ENCODE results near the gene TTPAL. TPM values are rescaled to one million over a fixed set of nuclear protein-coding genes. Genes with fewer than 3 reads are reported as not detected.

The TTPAL gene
- total RNA-seq, 1 experiment from 2014 or later, result 35.4 TPM

DNA sequence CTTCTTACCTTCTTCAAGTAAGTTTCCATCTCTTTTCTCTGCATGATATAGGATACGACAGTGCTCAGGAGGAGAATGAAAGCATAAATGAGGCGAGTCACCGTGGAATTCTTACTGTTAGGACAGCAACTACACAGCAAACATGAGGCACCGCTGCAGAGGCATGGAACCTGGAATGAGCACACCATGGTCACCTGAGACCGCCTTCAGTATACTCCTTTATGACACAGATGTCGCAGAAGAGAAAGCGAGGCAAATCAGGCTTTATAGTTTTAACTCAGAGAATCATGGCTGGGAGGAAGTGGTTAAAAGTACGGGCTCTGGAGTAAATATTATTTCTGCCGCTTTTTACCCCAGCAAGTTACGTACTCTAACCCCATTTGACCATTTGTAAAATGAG is 38.2 kb downstream of the TTPAL start:
- CTCF ChIA-PET, result interaction anchor here (1.3 kb wide), 1 partner anchor 22 kb away, joined by 3 read pairs; no protein-coding TSS in a partner anchor
- H3K4me1 Mint-ChIP-seq (ENCODE audit: insufficient read depth, unreplicated experiment), result peaks cover 8% of the 10 kb centered on the region
- no peak for DNase-seq (ENCODE audit: unreplicated experiment)
- POLR2A ChIA-PET, result interaction anchor here (1.1 to 2.0 kb wide), 2 partner anchors 10 to 13 kb away, joined by 4 read pairs; no protein-coding TSS in a partner anchor
- H3K27me3 Mint-ChIP-seq (ENCODE audit: insufficient read depth, unreplicated experiment), result no peaks in the 10 kb centered on the region
- no peaks in the 10 kb centered on the region for H3K9me3 Mint-ChIP-seq (ENCODE audit: unreplicated experiment)
- BruUV-seq (replicated peaks), result no TSS peak
- TF ChIP-seq CTCF (IDR thresholded peaks at IDR 0.05; ENCODE audit: unreplicated experiment), result no peak
- no peak overlapping the region for H3K4me3 Mint-ChIP-seq (ENCODE audit: unreplicated experiment)
- peaks cover 80% of the 10 kb centered on the region for H3K36me3 Mint-ChIP-seq (ENCODE audit: insufficient read depth, unreplicated experiment)
- H3K27ac Mint-ChIP-seq (ENCODE audit: low read depth, unreplicated experiment), result no peak overlapping the region
- intact Hi-C loops (cut with micrococcal nuclease), result no loop called here

DNA sequence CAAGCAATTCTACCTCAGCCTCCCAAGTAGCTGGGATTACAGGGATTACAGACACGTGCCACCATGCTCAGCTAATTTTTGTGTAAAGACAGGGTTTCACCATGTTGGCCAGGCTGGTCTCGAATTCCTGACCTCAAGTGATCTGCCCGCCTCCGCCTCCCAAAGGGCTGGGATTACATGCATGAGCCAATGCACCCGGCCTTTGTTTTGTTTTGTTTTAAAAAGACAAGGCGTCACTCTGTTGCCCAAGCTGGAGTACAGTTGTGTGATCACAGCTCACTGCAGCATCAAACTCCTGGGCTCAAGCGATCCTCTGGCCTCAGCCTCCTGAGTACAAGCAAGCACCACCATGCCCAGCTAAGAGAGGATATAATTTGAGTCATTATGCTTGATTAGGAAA is 40.8 kb downstream of the TTPAL start:
- H3K4me3 Mint-ChIP-seq (ENCODE audit: unreplicated experiment), result no peak overlapping the region
- no peak overlapping the region for H3K27ac Mint-ChIP-seq (ENCODE audit: low read depth, unreplicated experiment)
- no TSS peak for BruUV-seq (replicated peaks)
- H3K27me3 Mint-ChIP-seq (ENCODE audit: insufficient read depth, unreplicated experiment), result no peaks in the 10 kb centered on the region
- POLR2A ChIA-PET, result interaction anchor here (0.6 to 0.8 kb wide), 2 partner anchors 12 to 85 kb away, joined by 3 to 4 read pairs; no protein-coding TSS in a partner anchor
- H3K36me3 Mint-ChIP-seq (ENCODE audit: insufficient read depth, unreplicated experiment), result peaks cover 59% of the 10 kb centered on the region
- intact Hi-C loops (cut with micrococcal nuclease), result no loop called here
- H3K4me1 Mint-ChIP-seq (ENCODE audit: insufficient read depth, unreplicated experiment), result peaks cover 12% of the 10 kb centered on the region
- H3K9me3 Mint-ChIP-seq (ENCODE audit: unreplicated experiment), result no peaks in the 10 kb centered on the region
- no peak for TF ChIP-seq CTCF (IDR thresholded peaks at IDR 0.05; ENCODE audit: unreplicated experiment)
- CTCF ChIA-PET, result interaction anchor here (0.9 kb wide), 1 partner anchor 10 kb away, joined by 3 read pairs; no protein-coding TSS in a partner anchor
- DNase-seq (ENCODE audit: unreplicated experiment), result no peak

- H3K4me3 Mint-ChIP-seq (ENCODE audit: unreplicated experiment), result no peak overlapping the region
- CTCF ChIA-PET, result interaction anchor here (0.7 to 2.1 kb wide), 3 partner anchors 22 to 93 kb away, joined by 3 to 6 read pairs (median 5); partner anchors contain the start of gene TTPAL
- POLR2A ChIA-PET, result interaction anchor here (0.7 kb wide), 1 partner anchor 439 kb away, joined by 3 read pairs; no protein-coding TSS in a partner anchor
- intact Hi-C loops (cut with micrococcal nuclease), result no loop called here
- no peaks in the 10 kb centered on the region for H3K9me3 Mint-ChIP-seq (ENCODE audit: unreplicated experiment)
- H3K27ac Mint-ChIP-seq (ENCODE audit: low read depth, unreplicated experiment), result no peak overlapping the region
- peaks cover 18% of the 10 kb centered on the region for H3K4me1 Mint-ChIP-seq (ENCODE audit: insufficient read depth, unreplicated experiment)
- BruUV-seq (replicated peaks), result no TSS peak
- DNase-seq (ENCODE audit: unreplicated experiment), result no peak
- H3K36me3 Mint-ChIP-seq (ENCODE audit: insufficient read depth, unreplicated experiment), result peaks cover 52% of the 10 kb centered on the region
- H3K27me3 Mint-ChIP-seq (ENCODE audit: insufficient read depth, unreplicated experiment), result no peaks in the 10 kb centered on the region
- TF ChIP-seq CTCF (IDR thresholded peaks at IDR 0.05; ENCODE audit: unreplicated experiment), result no peak
Measured at GRCh38 chr20:44517454-44517853, 41.8 kb downstream of the TTPAL start.

- DNase-seq (ENCODE audit: unreplicated experiment), result no peak
- no peak overlapping the region for H3K27ac Mint-ChIP-seq (ENCODE audit: low read depth, unreplicated experiment)
- no peak for TF ChIP-seq CTCF (IDR thresholded peaks at IDR 0.05; ENCODE audit: unreplicated experiment)
- CTCF ChIA-PET, result interaction anchor here (0.6 to 2.1 kb wide), 8 partner anchors 12 to 112 kb away, joined by 3 to 6 read pairs (median 3); partner anchors contain the start of gene TTPAL
- BruUV-seq (replicated peaks), result no TSS peak
- H3K4me3 Mint-ChIP-seq (ENCODE audit: unreplicated experiment), result no peak overlapping the region
- intact Hi-C loops (cut with micrococcal nuclease), result no loop called here
- no peaks in the 10 kb centered on the region for H3K27me3 Mint-ChIP-seq (ENCODE audit: insufficient read depth, unreplicated experiment)
- POLR2A ChIA-PET, result interaction anchor here (0.6 kb wide), 1 partner anchor 151 kb away, joined by 3 read pairs; no protein-coding TSS in a partner anchor
- peaks cover 26% of the 10 kb centered on the region for H3K4me1 Mint-ChIP-seq (ENCODE audit: insufficient read depth, unreplicated experiment)
- no peaks in the 10 kb centered on the region for H3K9me3 Mint-ChIP-seq (ENCODE audit: unreplicated experiment)
- peaks cover 44% of the 10 kb centered on the region for H3K36me3 Mint-ChIP-seq (ENCODE audit: insufficient read depth, unreplicated experiment)
Measured at GRCh38 chr20:44518248-44518647, 42.6 kb downstream of the TTPAL start.
